Activated CD4-positive, CD25-positive, alpha-beta regulatory T cell (primary cell): ENCODE results near the gene UGT2B17.
"Not testable (repeated sequence)": the region's sequence is repeated elsewhere in the genome, so short reads cannot be mapped to it uniquely, and the experiment has no call there.

Source experiments
- DNase-seq, 4 experiments: peaks; one replicate each; lab custom pipeline; 2025; lab: John Stamatoyannopoulos, UW

The UGT2B17 gene

GRCh38 chr4:68576272-68577125, at the start of gene UGT2B17:
UGT2B17 (minus strand) TSS chr4:68576322; CDS start chr4:68568484, 7,838 bp downstream.
- DNase-seq = no peak

GRCh38 chr4:68622731-68623130, 46.6 kb upstream of the UGT2B17 start:
- not testable (repeated sequence) for DNase-seq

- no peak for DNase-seq
Observed at GRCh38 chr4:68617003-68617698, 41.0 kb upstream of the UGT2B17 start.

GRCh38 chr4:68615699-68616422, 39.7 kb upstream of the UGT2B17 start:
- no peak for DNase-seq

- no peak for DNase-seq
Observed at GRCh38 chr4:68613752-68614151, 37.6 kb upstream of the UGT2B17 start.

GRCh38 chr4:68606240-68606639, 30.1 kb upstream of the UGT2B17 start:
- DNase-seq = no peak

- DNase-seq = no peak
Observed at GRCh38 chr4:68599150-68599549, 23.0 kb upstream of the UGT2B17 start.

- DNase-seq = no peak
Observed at GRCh38 chr4:68597482-68597881, 21.4 kb upstream of the UGT2B17 start.

GRCh38 chr4:68594678-68595077, 18.6 kb upstream of the UGT2B17 start:
- DNase-seq = no peak

- DNase-seq = no peak
Observed at GRCh38 chr4:68593112-68593511, 17.0 kb upstream of the UGT2B17 start.

GRCh38 chr4:68592673-68593072, 16.6 kb upstream of the UGT2B17 start:
- DNase-seq = no peak

- no peak for DNase-seq
Observed at GRCh38 chr4:68591204-68591603, 15.1 kb upstream of the UGT2B17 start.

GRCh38 chr4:68589790-68590189, 13.7 kb upstream of the UGT2B17 start:
- no peak for DNase-seq

- no peak for DNase-seq
Observed at GRCh38 chr4:68582339-68582717, 6.2 kb upstream of the UGT2B17 start.

- DNase-seq = no peak
Observed at GRCh38 chr4:68581383-68582338, 5.5 kb upstream of the UGT2B17 start.

GRCh38 chr4:68577590-68577989, 1.5 kb upstream of the UGT2B17 start:
- no peak for DNase-seq

GRCh38 chr4:68575636-68576035, 486 bp downstream of the UGT2B17 start:
- DNase-seq = not testable (repeated sequence)

- no peak for DNase-seq
Observed at GRCh38 chr4:68575081-68575480, 1.0 kb downstream of the UGT2B17 start.

GRCh38 chr4:68572653-68573170, 3.4 kb downstream of the UGT2B17 start:
- DNase-seq = no peak

- DNase-seq = no peak
Observed at GRCh38 chr4:68570122-68570507, 6.0 kb downstream of the UGT2B17 start.

GRCh38 chr4:68569466-68570121, 6.5 kb downstream of the UGT2B17 start:
- DNase-seq = no peak
